HCT116 (cell line): Measurements from ENCODE around the gene CHRNB2. TPM values are rescaled to one million over a fixed set of nuclear protein-coding genes. Genes with fewer than 3 reads are reported as not detected.

Experiments
- ATAC-seq: fragments of 200-7000 bp; cut with Tn5 transposase; 2 replicates; pipeline ENCODE4 v1.9.1; 2020; ENCODE audit warnings: mild to moderate bottlenecking, moderate library complexity
- BruUV-seq: library from RNA; stranded (reverse); fragments of 400-500 nt; replicated peaks from 2 replicates; lab custom pipeline; 2021; lab: Mats Ljungman, UMichigan
- CTCF ChIA-PET: fragments of 300-600 bp; sonication (Branson Sonifier 250); formaldehyde crosslinking; loops from one replicate; lab custom pipeline; 2021; ENCODE audit warnings: antibody characterized with exemption; lab: Charles Lee
- POLR2A ChIA-PET: fragments of 300-600, 350-600 bp; sonication (Branson Sonifier 250); formaldehyde crosslinking; loops from one replicate; lab custom pipeline; 2021; ENCODE audit warnings: antibody characterized with exemption; lab: Charles Lee
- RAD21 ChIA-PET, 2 experiments: fragments of 300-600 bp; sonication (Branson Sonifier 250); formaldehyde crosslinking; loops; one replicate each; lab custom pipeline; 2023; ENCODE audit warnings: low total read pairs in 2 of 2; ENCODE audit not compliant: uncharacterized antibody in 2 of 2, unreplicated experiment in 2 of 2, low non-redundant PET in 1 of 2; lab: Charles Lee
- DNase-seq: peaks from one replicate; pipeline ENCODE4 v3.0.0-alpha.2; 2010; ENCODE audit warnings: low read depth, low spot score
- H2AFZ ChIP-seq: fragments of 200-600 bp; shearing (Covaris generic), sonication (generic); 2 replicates; pipeline ENCODE4 v1.6.1; 2017; ENCODE audit warnings: low read depth, mixed run types, mixed read lengths, antibody characterized with exemption, low read length; ENCODE audit not compliant: poor library complexity, severe bottlenecking
- H3K27ac ChIP-seq: 2 replicates; pipeline ENCODE4 v1.5.1; 2012; ENCODE audit warnings: low read depth, low read length
- H3K27me3 ChIP-seq: fragments of 200-600 bp; sonication (generic); 2 replicates; pipeline ENCODE4 v1.6.1; 2016; ENCODE audit warnings: mixed run types, low read length, mixed read lengths; ENCODE audit not compliant: insufficient read depth
- H3K36me3 ChIP-seq, 2 experiments: fragments of 200-500 bp in 1 of 2; fragments of 200-600 bp in 1 of 2; sonication (Bioruptor generic) in 1 of 2; sonication (generic) in 1 of 2; 2 replicates each; pipeline versions ENCODE4 v1.5.1 to v1.6.1; 2014 to 2016; ENCODE audit warnings: low read length in 2 of 2, inconsistent platforms in 1 of 2, mixed read lengths in 1 of 2, mixed run types in 1 of 2; ENCODE audit not compliant: insufficient read depth in 2 of 2, control insufficient read depth in 1 of 2
- H3K4me1 ChIP-seq, 2 experiments: fragments of 200-600 bp in 1 of 2; sonication (generic) in 1 of 2; 2 replicates each; pipeline versions ENCODE4 v1.5.1 to v1.6.1; 2012 to 2017; ENCODE audit warnings: low read length in 2 of 2, inconsistent platforms in 1 of 2, mild to moderate bottlenecking in 1 of 2, mixed read lengths in 1 of 2, mixed run types in 1 of 2, moderate library complexity in 1 of 2; ENCODE audit not compliant: insufficient read depth in 2 of 2, control insufficient read depth in 1 of 2
- H3K4me2 ChIP-seq: fragments of 200-600 bp; sonication (generic); 2 replicates; pipeline ENCODE4 v1.6.1; 2017; ENCODE audit warnings: mixed run types, low read length, mixed read lengths
- H3K4me3 ChIP-seq, 2 experiments: fragments of 200-600 bp in 1 of 2; sonication (generic) in 1 of 2; replicated peaks in 1 of 2; 2 replicates each; pipeline ENCODE4 v1.5.1; 2011 to 2016; ENCODE audit warnings: low read length in 2 of 2, control low read depth in 1 of 2, low read depth in 1 of 2, mild to moderate bottlenecking in 1 of 2, mixed read lengths in 1 of 2, mixed run types in 1 of 2
- H3K79me2 ChIP-seq: fragments of 200-600 bp; sonication (generic); 2 replicates; pipeline ENCODE4 v1.6.1; 2017; ENCODE audit warnings: mild to moderate bottlenecking, mixed run types, low read length, moderate library complexity, mixed read lengths; ENCODE audit not compliant: insufficient read depth
- H3K9ac ChIP-seq: fragments of 200-600 bp; sonication (generic); 2 replicates; pipeline ENCODE4 v1.6.1; 2016; ENCODE audit warnings: low read length, mixed read lengths
- H3K9me2 ChIP-seq: fragments of 200-600 bp; sonication (generic), shearing (Covaris generic); 2 replicates; pipeline ENCODE4 v1.6.1; 2017; ENCODE audit warnings: mixed run types, mild to moderate bottlenecking, moderate library complexity; ENCODE audit not compliant: insufficient read depth
- H3K9me3 ChIP-seq, 2 experiments: fragments of 200-500 bp in 1 of 2; fragments of 200-600 bp in 1 of 2; sonication (Bioruptor generic) in 1 of 2; sonication (generic) in 1 of 2; 2 replicates each; pipeline ENCODE4 v1.6.1; 2014 to 2017; ENCODE audit warnings: low read length in 2 of 2, mixed read lengths in 2 of 2, inconsistent platforms in 1 of 2, low read depth in 1 of 2, mild to moderate bottlenecking in 1 of 2, mixed run types in 1 of 2, moderate library complexity in 1 of 2; ENCODE audit not compliant: control insufficient read depth in 1 of 2, insufficient read depth in 1 of 2
- H4K20me1 ChIP-seq: fragments of 200-600 bp; sonication (generic), shearing (Covaris generic); 2 replicates; pipeline ENCODE4 v1.6.1; 2017; ENCODE audit warnings: mixed run types, mild to moderate bottlenecking, moderate library complexity; ENCODE audit not compliant: insufficient read depth
- CTCF ChIP-seq, 3 experiments: fragments of 200-600 bp in 1 of 3; sonication (generic) in 1 of 3; IDR thresholded peaks in 2 of 3; conservative IDR thresholded peaks in 1 of 3; 2 replicates each; pipeline ENCODE4 v1.5.1; 2012 to 2017; ENCODE audit warnings: low read depth in 2 of 3, low read length in 2 of 3, antibody characterized with exemption in 1 of 3, borderline replicate concordance in 1 of 3, control low read depth in 1 of 3, mild to moderate bottlenecking in 1 of 3, mixed read lengths in 1 of 3, mixed run types in 1 of 3, moderate library complexity in 1 of 3; ENCODE audit not compliant: insufficient read depth in 1 of 3
- EGR1 ChIP-seq: IDR thresholded peaks from 2 replicates; pipeline ENCODE4 v1.6.1; 2012; ENCODE audit warnings: low read depth
- REST ChIP-seq: IDR thresholded peaks from 2 replicates; pipeline ENCODE4 v1.6.1; 2012; ENCODE audit warnings: low read depth
- TCF7L2 ChIP-seq: IDR thresholded peaks from 2 replicates; pipeline ENCODE4 v1.7.0; 2011; ENCODE audit warnings: borderline replicate concordance, inconsistent platforms; ENCODE audit not compliant: insufficient read depth, insufficient read length; ENCODE audit errors: extremely low read depth
- intact Hi-C: fragments of 100-400 bp; cut with micrococcal nuclease; formaldehyde crosslinking; loops from 2 replicates; pipeline ENCODE4 v1.10.0; 2022
- total RNA-seq: library from RNA; stranded (reverse); gene quantifications from one replicate; pipeline ENCODE4 v1.2.1, GENCODE V29; 2021; ENCODE audit not compliant: unreplicated experiment

CHRNB2 gene
- total RNA-seq, 1 experiment from 2014 or later: not detected

- RAD21 ChIA-PET: no interaction called here
- H3K4me1 ChIP-seq: no peaks in the 10 kb centered on the region
- POLR2A ChIA-PET: no interaction called here
- TF ChIP-seq TCF7L2 (no peak), CTCF (IDR thresholded peaks at IDR 0.05 in 2 of 3, conservative IDR thresholded peaks at IDR 0.05 in 1 of 3; ENCODE audit: borderline replicate concordance in 1 of 3, insufficient read depth in 1 of 3, low read depth in 2 of 3, low read length in 2 of 3) (no peak), EGR1 (no peak), REST (no peak)
- TF ChIP-seq, all 23 proteins: peak for 0
- intact Hi-C loops: no loop called here
- no peaks in the 10 kb centered on the region for H3K79me2 ChIP-seq
- H3K36me3 ChIP-seq: no peaks in the 10 kb centered on the region
- no peak overlapping the region for H3K4me2 ChIP-seq
- no peak for DNase-seq
- H3K9me3 ChIP-seq: no peaks in the 10 kb centered on the region
- H3K27ac ChIP-seq: no peak overlapping the region
- no peaks in the 10 kb centered on the region for H3K9me2 ChIP-seq
- no peak for ATAC-seq
- H3K4me3 ChIP-seq: no peak overlapping the region
- BruUV-seq: no TSS peak
- H3K9ac ChIP-seq: no peak overlapping the region
- CTCF ChIA-PET: no interaction called here
- H3K27me3 ChIP-seq: 0 out of 2 replicates have a peak, but pooled peaks cover 2% of the 10 kb centered on the region
- no peak overlapping the region for H2AFZ ChIP-seq
- H4K20me1 ChIP-seq: no peaks in the 10 kb centered on the region
These were observed 31.0 kb upstream of the CHRNB2 start for GRCh38 chr1:154536570-154536969.
